Neutrophil (primary cell): ENCODE results near the gene ACTL8.

Source experiments
- H3K27ac ChIP-seq: fragments of 200-600 bp; sonication (generic); 2 replicates; pipeline ENCODE4 v1.5.1; 2016; ENCODE audit warnings: mild to moderate bottlenecking, moderate library complexity
- H3K27me3 ChIP-seq: fragments of 200-600 bp; sonication (generic); 2 replicates; pipeline ENCODE4 v1.6.0; 2016; ENCODE audit warnings: mild to moderate bottlenecking
- H3K36me3 ChIP-seq: fragments of 200-600 bp; sonication (generic); 2 replicates; pipeline ENCODE4 v1.5.1; 2017
- H3K4me1 ChIP-seq, 2 experiments: fragments of 200-600 bp in 1 of 2; sonication (generic) in 1 of 2; 1 replicate in 1 of 2; 2 replicates in 1 of 2; pipeline versions ENCODE4 v1.5.1 to v1.6.1; 2013 to 2016; ENCODE audit warnings: low read depth in 1 of 2, low read length in 1 of 2, mild to moderate bottlenecking in 1 of 2, moderate library complexity in 1 of 2; ENCODE audit not compliant: control insufficient read depth in 1 of 2, insufficient read depth in 1 of 2
- H3K4me3 ChIP-seq, 2 experiments: fragments of 200-600 bp in 1 of 2; sonication (generic) in 1 of 2; 1 replicate in 1 of 2; 2 replicates in 1 of 2; pipeline ENCODE4 v1.5.1; 2013 to 2016; ENCODE audit warnings: low read depth in 1 of 2, low read length in 1 of 2, mild to moderate bottlenecking in 1 of 2, moderate library complexity in 1 of 2
- H3K9me3 ChIP-seq: fragments of 200-600 bp; sonication (generic); 2 replicates; pipeline ENCODE4 v1.5.1; 2016
- CTCF ChIP-seq: fragments of 200-600 bp; sonication (generic); IDR thresholded peaks from 2 replicates; pipeline ENCODE4 v1.5.1; 2016; ENCODE audit warnings: antibody characterized with exemption

The ACTL8 gene

GRCh38 chr1:17735348-17735747, 19.8 kb upstream of the ACTL8 start:
- Histone ChIP-seq H3K27ac (no peak overlapping the region), H3K9me3 (no peaks in the 10 kb centered on the region), H3K4me1 (no peaks in the 10 kb centered on the region), H3K4me3 (no peak overlapping the region), H3K36me3 (no peaks in the 10 kb centered on the region), H3K27me3 (peaks cover 5% of the 10 kb centered on the region)
- no peak for TF ChIP-seq CTCF

DNA sequence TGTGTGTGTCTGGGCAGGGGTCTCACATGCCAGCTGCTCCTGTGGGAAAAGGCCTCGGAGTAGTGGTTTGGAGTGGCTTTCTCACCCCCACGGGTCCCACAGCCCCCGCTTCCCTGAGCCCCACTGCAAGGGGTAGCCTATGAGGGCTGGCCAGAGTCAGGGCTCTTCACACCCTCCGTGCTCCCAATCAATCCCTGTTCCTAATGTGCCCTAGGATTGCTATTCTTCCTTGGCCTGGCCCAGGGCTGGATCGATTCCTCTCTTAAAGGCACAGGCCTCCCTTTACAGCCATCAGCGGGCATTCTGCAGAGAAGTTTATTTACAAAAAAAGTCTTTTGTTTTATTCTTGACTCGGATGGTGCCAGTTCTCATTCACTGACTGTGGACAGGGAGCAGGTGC, 19.3 kb upstream of the ACTL8 start:
- Histone ChIP-seq H3K27ac (no peak overlapping the region), H3K9me3 (no peaks in the 10 kb centered on the region), H3K36me3 (no peaks in the 10 kb centered on the region), H3K27me3 (peaks cover 5% of the 10 kb centered on the region), H3K4me3 (no peak overlapping the region), H3K4me1 (no peaks in the 10 kb centered on the region)
- no peak for TF ChIP-seq CTCF

DNA sequence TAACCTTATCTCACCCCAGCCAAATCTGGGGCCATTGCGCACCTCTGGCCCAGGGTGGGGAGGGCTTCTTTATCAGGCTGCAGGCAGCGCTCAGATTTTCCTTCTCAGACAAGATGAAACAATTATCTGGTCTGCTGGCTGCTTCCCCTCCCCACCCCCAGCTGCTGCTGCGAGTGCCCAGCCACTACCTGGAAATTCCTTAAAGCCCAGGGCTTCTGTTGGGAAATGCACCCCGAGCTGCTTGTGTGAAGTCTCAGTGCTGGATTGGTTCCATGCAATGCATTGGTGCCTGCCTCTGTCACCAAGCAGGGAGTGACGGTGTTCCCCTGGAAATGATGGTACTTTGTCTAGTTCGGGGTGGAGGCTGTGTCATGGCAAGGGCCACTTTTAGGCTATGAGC, 18.5 kb upstream of the ACTL8 start:
- Histone ChIP-seq H3K4me1 (no peaks in the 10 kb centered on the region), H3K4me3 (no peak overlapping the region), H3K27ac (no peak overlapping the region), H3K27me3 (peaks cover 6% of the 10 kb centered on the region), H3K36me3 (no peaks in the 10 kb centered on the region), H3K9me3 (no peaks in the 10 kb centered on the region)
- no peak for TF ChIP-seq CTCF

- Histone ChIP-seq H3K4me1 (no peaks in the 10 kb centered on the region), H3K27ac (no peak overlapping the region), H3K9me3 (no peaks in the 10 kb centered on the region), H3K27me3 (peaks cover 25% of the 10 kb centered on the region), H3K36me3 (no peaks in the 10 kb centered on the region), H3K4me3 (no peak overlapping the region)
- no peak for TF ChIP-seq CTCF
Measured at GRCh38 chr1:17739050-17739449, 16.1 kb upstream of the ACTL8 start.

- Histone ChIP-seq H3K27ac (no peak overlapping the region), H3K4me1 (no peaks in the 10 kb centered on the region), H3K4me3 (no peak overlapping the region), H3K27me3 (peaks cover 34% of the 10 kb centered on the region), H3K9me3 (no peaks in the 10 kb centered on the region), H3K36me3 (no peaks in the 10 kb centered on the region)
- TF ChIP-seq CTCF: no peak
Measured at GRCh38 chr1:17741052-17741451, 14.1 kb upstream of the ACTL8 start.

DNA sequence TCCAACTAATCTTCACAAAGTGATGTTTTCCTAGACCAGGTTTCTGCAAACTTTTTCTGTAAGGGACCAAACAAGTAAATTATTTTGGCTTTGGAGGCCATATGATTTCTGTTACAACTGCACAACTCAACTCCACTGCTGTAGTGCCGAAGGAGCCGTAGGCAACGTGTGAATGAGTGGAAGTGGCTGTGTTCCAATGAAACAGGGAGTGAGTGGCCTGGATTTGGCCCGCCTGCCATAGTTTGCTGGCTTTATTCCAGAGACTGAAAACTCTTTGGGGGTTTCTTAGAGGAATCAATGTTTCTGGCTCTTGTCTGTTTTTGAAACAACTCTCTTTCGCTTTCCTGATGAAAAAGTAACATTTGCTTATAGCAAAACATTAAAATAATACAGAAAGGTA, 12.6 kb upstream of the ACTL8 start:
- Histone ChIP-seq H3K27me3 (peaks cover 29% of the 10 kb centered on the region), H3K4me1 (no peaks in the 10 kb centered on the region), H3K9me3 (no peaks in the 10 kb centered on the region), H3K4me3 (no peak overlapping the region), H3K36me3 (no peaks in the 10 kb centered on the region), H3K27ac (no peak overlapping the region)
- no peak for TF ChIP-seq CTCF
